Panc1 (cell line): Measurements from ENCODE around the gene RANGAP1. TPM values are rescaled to one million over a fixed set of nuclear protein-coding genes. Genes with fewer than 3 reads are reported as not detected.

ENCODE experiments used
- ATAC-seq: fragments of 200-7000 bp; cut with Tn5 transposase; 2 replicates; pipeline ENCODE4 v1.9.1; 2020; ENCODE audit warnings: mild to moderate bottlenecking, moderate library complexity
- BruUV-seq: library from RNA; stranded (reverse); fragments of 400-500 nt; replicated peaks from 2 replicates; lab custom pipeline; 2021; lab: Mats Ljungman, UMichigan
- CTCF ChIA-PET: fragments of 300-600 bp; sonication (Branson Sonifier 250); formaldehyde crosslinking; loops from one replicate; lab custom pipeline; 2022; ENCODE audit warnings: antibody characterized with exemption; lab: Charles Lee
- POLR2A ChIA-PET: fragments of 300-600 bp; sonication (Branson Sonifier 250); formaldehyde crosslinking; loops from one replicate; lab custom pipeline; 2022; ENCODE audit warnings: antibody characterized with exemption; lab: Charles Lee
- DNase-seq: peaks from one replicate; pipeline ENCODE4 v3.0.0-alpha.2; 2010; ENCODE audit warnings: low read depth, low spot score
- H3K27ac ChIP-seq: 2 replicates; pipeline ENCODE4 v1.5.1; 2011; ENCODE audit warnings: mild to moderate bottlenecking, low read length, inconsistent platforms
- H3K27me3 ChIP-seq: fragments of 200-500 bp; sonication (Bioruptor generic); 2 replicates; pipeline ENCODE4 v1.6.0; 2014; ENCODE audit warnings: low read length, inconsistent platforms; ENCODE audit not compliant: control insufficient read depth, insufficient read depth
- H3K36me3 ChIP-seq: fragments of 200-500 bp; sonication (Bioruptor generic); 2 replicates; pipeline ENCODE4 v1.5.1; 2014; ENCODE audit warnings: inconsistent platforms, mild to moderate bottlenecking, low read length, moderate library complexity; ENCODE audit not compliant: control insufficient read depth, insufficient read depth
- H3K4me1 ChIP-seq: 2 replicates; pipeline ENCODE4 v1.5.1; 2011; ENCODE audit warnings: inconsistent platforms, mild to moderate bottlenecking, low read length, moderate library complexity; ENCODE audit not compliant: control insufficient read depth, insufficient read depth
- H3K4me3 ChIP-seq, 2 experiments: 2 replicates each; pipeline ENCODE4 v1.5.1; 2011 to 2012; ENCODE audit warnings: low read depth in 2 of 2, low read length in 2 of 2, mild to moderate bottlenecking in 2 of 2, inconsistent platforms in 1 of 2, moderate library complexity in 1 of 2
- H3K9me3 ChIP-seq: fragments of 200-500 bp; sonication (Bioruptor generic); 2 replicates; pipeline ENCODE4 v1.5.1; 2014; ENCODE audit warnings: low read depth, mild to moderate bottlenecking, inconsistent platforms, low read length, moderate library complexity; ENCODE audit not compliant: control insufficient read depth, insufficient read depth
- POLR2AphosphoS5 ChIP-seq: IDR thresholded peaks from 2 replicates; pipeline ENCODE4 v1.6.1; 2012; ENCODE audit warnings: mild to moderate bottlenecking, low read depth, low read length, moderate library complexity
- SIN3A ChIP-seq: IDR thresholded peaks from 2 replicates; pipeline ENCODE4 v1.6.1; 2012; ENCODE audit warnings: low read depth, mild to moderate bottlenecking, low read length, moderate library complexity, borderline replicate concordance; ENCODE audit not compliant: insufficient read depth
- TCF7L2 ChIP-seq: IDR thresholded peaks from 2 replicates; pipeline ENCODE4 v1.6.1; 2011; ENCODE audit warnings: mild to moderate bottlenecking, low read depth, low read length, inconsistent platforms
- in situ Hi-C: cut with HindIII; loops from 2 replicates; pipeline ENCODE4 v1.10.0; 2016; ENCODE audit warnings: low sequenced_read_pairs, low pct_unique_long_range_greater_than_20kb
- intact Hi-C: fragments of 100-400 bp; cut with micrococcal nuclease; formaldehyde crosslinking; loops from one replicate; pipeline ENCODE4 v1.10.0; 2022; ENCODE audit not compliant: unreplicated experiment
- total RNA-seq: library from RNA; stranded (reverse); gene quantifications from one replicate; pipeline ENCODE4 v1.2.1, GENCODE V29; 2021; ENCODE audit not compliant: unreplicated experiment
- TF ChIP-seq, protein P1 (sequence below): fragments of 450-650 bp; IDR thresholded peaks from 2 replicates; pipeline ENCODE4 v1.5.1; 2017; ENCODE audit warnings: mild to moderate bottlenecking
- TF ChIP-seq, protein P2 (sequence below), 2 experiments: IDR thresholded peaks; 2 replicates each; pipeline ENCODE4 v1.6.1; 2011 to 2012; ENCODE audit warnings: low read depth in 2 of 2, control low read depth in 1 of 2, low read length in 1 of 2, mild to moderate bottlenecking in 1 of 2, moderate library complexity in 1 of 2; ENCODE audit not compliant: insufficient read depth in 1 of 2

RANGAP1 gene
- total RNA-seq, 1 experiment from 2014 or later, result 140 TPM

DNA sequence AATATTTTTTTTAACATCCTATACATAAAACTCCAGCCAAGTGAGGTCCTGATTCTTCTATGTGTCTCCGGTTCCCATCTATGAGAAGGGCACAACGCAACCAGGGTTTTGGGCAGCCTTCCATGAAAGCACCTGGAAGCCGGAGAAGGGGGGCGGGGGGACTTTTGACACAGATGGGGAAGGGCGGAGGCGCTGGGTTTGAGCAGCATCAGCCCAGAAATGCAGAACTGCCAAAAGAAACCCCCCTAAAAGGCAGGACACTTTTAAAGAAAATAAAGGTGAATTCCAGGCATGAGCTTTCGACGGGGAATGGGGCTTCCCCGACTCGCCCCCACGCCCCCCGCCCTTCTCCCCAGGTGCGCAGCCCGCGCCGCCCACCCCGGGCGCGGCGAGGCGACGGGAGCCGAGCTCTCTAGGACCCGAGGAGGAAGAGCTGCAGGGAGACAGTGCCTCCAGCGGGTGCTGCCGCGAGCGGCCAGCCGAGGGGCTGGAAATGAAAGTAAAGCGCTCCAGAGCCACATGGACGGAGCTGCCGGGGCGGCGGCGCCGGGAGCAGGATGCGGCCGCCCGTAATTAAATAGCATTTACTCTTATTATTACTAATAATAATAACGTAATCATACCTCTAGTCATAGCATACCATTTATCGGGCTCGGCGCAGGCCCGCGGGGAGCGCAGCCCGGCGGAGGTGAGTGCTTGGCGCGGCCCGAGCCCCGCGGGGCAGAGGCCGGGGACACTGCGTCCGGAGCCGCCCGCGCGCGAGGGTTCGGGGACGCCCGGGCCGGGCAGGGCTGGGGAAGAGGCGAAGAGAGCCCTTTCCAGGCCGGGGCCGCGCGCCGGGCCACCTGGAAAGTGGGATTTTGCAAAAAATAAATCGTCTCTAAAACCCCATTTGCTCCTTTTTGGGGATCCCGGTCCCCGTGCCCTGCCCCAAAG is 15.4 kb upstream of the RANGAP1 start, which contains the start of gene ZC3H7B:
Gene ZC3H7B (plus strand): TSS at position 441 of the 936 bp plus-strand sequence. CDS start 19,136 bp downstream, outside the sequence.
- intact Hi-C loops (no loop called here), in situ Hi-C loops (no loop called here)
- Histone ChIP-seq H3K27me3 (no peaks in the 10 kb centered on the region), H3K27ac (peak within 1 kb of the TSS; percentile 93), H3K4me3 (peak within 1 kb of the TSS; percentile 51 to 66), H3K36me3 (peaks cover 4% of the 10 kb centered on the region; the same call in 1 of the 2 replicates), H3K4me1 (peaks cover 21% of the 10 kb centered on the region), H3K9me3 (no peaks in the 10 kb centered on the region)
- no TSS peak for BruUV-seq
- ATAC-seq (peak; percentile 93), DNase-seq (no peak)
- CTCF ChIA-PET, result no interaction called here
- POLR2A ChIA-PET, result interaction anchor here (1.3 kb wide), 1 partner anchor 13 kb away, joined by 4 read pairs; no protein-coding TSS in a partner anchor
- peak; percentile 48; the same call in 1 of the 2 replicates for TF ChIP-seq SIN3A
- TF ChIP-seq, protein P1, sequence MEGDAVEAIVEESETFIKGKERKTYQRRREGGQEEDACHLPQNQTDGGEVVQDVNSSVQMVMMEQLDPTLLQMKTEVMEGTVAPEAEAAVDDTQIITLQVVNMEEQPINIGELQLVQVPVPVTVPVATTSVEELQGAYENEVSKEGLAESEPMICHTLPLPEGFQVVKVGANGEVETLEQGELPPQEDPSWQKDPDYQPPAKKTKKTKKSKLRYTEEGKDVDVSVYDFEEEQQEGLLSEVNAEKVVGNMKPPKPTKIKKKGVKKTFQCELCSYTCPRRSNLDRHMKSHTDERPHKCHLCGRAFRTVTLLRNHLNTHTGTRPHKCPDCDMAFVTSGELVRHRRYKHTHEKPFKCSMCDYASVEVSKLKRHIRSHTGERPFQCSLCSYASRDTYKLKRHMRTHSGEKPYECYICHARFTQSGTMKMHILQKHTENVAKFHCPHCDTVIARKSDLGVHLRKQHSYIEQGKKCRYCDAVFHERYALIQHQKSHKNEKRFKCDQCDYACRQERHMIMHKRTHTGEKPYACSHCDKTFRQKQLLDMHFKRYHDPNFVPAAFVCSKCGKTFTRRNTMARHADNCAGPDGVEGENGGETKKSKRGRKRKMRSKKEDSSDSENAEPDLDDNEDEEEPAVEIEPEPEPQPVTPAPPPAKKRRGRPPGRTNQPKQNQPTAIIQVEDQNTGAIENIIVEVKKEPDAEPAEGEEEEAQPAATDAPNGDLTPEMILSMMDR, result no peak; the same call in 1 of the 2 replicates

DNA sequence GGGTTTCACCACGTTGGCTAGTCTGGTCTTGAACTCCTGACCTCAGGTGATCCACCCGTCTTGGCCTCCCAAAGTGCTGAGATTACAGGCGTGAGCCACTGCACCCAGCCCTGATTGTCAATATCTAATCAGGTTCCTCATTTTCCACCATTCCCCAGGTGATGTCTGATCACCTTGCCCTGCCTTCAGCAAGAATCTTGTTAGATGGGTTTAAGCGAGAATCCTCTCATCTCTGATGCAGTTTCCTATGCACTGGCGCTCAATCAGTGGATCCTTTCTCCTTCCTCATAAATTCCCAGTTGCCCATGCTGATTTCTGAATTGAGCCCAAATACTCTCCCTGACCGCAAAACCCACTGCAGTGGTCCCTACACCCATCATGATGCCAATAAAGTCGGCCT is 14.7 kb upstream of the RANGAP1 start:
- POLR2A ChIA-PET, result interaction anchor here (1.3 kb wide), 1 partner anchor 12 kb away, joined by 4 read pairs; no protein-coding TSS in a partner anchor
- TF ChIP-seq, protein P1, result no peak
- TF ChIP-seq POLR2AphosphoS5 (no peak), TCF7L2 (no peak), SIN3A (no peak)
- TF ChIP-seq, protein P2, sequence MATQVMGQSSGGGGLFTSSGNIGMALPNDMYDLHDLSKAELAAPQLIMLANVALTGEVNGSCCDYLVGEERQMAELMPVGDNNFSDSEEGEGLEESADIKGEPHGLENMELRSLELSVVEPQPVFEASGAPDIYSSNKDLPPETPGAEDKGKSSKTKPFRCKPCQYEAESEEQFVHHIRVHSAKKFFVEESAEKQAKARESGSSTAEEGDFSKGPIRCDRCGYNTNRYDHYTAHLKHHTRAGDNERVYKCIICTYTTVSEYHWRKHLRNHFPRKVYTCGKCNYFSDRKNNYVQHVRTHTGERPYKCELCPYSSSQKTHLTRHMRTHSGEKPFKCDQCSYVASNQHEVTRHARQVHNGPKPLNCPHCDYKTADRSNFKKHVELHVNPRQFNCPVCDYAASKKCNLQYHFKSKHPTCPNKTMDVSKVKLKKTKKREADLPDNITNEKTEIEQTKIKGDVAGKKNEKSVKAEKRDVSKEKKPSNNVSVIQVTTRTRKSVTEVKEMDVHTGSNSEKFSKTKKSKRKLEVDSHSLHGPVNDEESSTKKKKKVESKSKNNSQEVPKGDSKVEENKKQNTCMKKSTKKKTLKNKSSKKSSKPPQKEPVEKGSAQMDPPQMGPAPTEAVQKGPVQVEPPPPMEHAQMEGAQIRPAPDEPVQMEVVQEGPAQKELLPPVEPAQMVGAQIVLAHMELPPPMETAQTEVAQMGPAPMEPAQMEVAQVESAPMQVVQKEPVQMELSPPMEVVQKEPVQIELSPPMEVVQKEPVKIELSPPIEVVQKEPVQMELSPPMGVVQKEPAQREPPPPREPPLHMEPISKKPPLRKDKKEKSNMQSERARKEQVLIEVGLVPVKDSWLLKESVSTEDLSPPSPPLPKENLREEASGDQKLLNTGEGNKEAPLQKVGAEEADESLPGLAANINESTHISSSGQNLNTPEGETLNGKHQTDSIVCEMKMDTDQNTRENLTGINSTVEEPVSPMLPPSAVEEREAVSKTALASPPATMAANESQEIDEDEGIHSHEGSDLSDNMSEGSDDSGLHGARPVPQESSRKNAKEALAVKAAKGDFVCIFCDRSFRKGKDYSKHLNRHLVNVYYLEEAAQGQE (IDR thresholded peaks at IDR 0.05; ENCODE audit: insufficient read depth in 1 of 2, low read depth in 2 of 2, low read length in 1 of 2), result no peak
- CTCF ChIA-PET, result no interaction called here
- Histone ChIP-seq H3K27ac (peak overlapping the region; percentile 91), H3K9me3 (no peaks in the 10 kb centered on the region), H3K4me1 (peaks cover 18% of the 10 kb centered on the region), H3K4me3 (peak overlapping the region; percentile 51 to 66), H3K36me3 (peaks cover 4% of the 10 kb centered on the region; the same call in 1 of the 2 replicates), H3K27me3 (no peaks in the 10 kb centered on the region)
- BruUV-seq, result no TSS peak
- intact Hi-C loops, result no loop called here
- ATAC-seq, result no peak
- in situ Hi-C loops, result no loop called here
- DNase-seq, result no peak
